ENCODE data around the gene MTF1.
"Not testable (repeated sequence)": the region's sequence is repeated elsewhere in the genome, so short reads cannot be mapped to it uniquely, and the experiment has no call there.

MTF1 gene

DNA sequence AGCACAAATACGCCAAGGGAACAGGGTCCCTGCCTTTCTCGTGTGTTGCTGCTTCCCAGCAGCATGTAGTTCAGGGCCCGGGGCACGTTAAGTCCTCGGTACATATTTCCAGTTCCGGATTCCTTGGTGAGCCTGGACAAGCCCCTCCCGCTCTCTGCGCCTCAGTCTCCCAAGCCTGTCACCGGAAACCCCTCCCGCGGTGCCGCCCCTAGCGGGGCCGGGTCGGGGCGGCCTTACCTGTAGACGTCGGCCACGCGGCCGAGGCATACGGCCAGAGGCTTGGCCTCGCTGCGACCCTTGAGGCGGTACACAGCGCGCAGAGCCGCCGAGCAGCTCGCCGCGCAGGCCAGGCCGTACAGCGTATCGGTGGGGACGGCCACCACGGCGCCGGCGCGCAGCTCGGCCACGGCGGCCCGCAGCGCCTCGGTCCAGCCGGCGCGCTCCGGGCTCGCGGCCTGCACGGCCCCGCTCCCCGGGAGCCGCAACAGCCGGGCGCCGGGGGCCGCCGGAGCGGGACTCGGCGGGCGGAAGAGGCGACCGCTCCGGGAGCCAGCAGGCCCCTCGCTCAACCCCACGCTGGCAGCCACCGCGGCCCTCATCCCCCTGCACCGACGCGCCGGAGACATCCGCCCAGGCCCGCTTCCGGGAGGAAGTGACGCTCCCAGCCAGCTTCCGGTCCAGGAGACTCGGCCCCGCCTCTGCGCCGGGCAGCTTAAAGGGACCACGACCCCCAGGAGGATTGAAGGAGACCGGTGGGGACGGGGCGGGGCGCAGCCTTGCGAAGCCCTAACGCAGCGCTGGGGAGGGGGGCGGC, 51.6 kb downstream of the MTF1 start, which contains the start of the genes C1orf122 and YRDC:
TSS of gene C1orf122 (plus strand) at position 236 of the 814 bp plus-strand sequence. CDS start 615 bp downstream, outside the sequence.
TSS of gene YRDC (minus strand) at position 654 of the 814 bp plus-strand sequence. CDS start at position 626, 28 bp downstream.
- TF ChIP-seq ZNF274 (IDR thresholded peaks at IDR 0.05; ENCODE audit: low read depth, low read length) = no peak
- H3K4me3 ChIP-seq (ENCODE audit: low read length) = peak within 1 kb of the TSS; percentile 96

DNA sequence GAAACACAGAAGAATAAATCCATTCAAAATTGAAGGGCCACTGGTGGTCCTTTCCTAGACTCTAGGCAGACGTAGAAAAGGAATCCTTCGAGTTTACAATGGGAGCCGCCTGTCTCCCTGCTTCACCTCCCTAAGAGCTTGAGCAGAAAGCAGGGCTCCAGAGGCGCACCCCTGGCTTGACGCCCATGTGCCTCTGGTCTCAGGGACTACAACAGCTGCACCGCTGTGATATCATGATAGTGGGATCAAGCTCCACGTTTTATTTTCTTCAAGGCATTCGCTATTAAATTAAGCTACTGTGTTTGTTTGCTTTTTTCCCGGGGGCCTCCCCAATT, 52.2 kb downstream of the MTF1 start:
- no peak for TF ChIP-seq ZNF274 (IDR thresholded peaks at IDR 0.05; ENCODE audit: low read depth, low read length)
- H3K4me3 ChIP-seq (ENCODE audit: low read length) = peak overlapping the region; percentile 96

DNA sequence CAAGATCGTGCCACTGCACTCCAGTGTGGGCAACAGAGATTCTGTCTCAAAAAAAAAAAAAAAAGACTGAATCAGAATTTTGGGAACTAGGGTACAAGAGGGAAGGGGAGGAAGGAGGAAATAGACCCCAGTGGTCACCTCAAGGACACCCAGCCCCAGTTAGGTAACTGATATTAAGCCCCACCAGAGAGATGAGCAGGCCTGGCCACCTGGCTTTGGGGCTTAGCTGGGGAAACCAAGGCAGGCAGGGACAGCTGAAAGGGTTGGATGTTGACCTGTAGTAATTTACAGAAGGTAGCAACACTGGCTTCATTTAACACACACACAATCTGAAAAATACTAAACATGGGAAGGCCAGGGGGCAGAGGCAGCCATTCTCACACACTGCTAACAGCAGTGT, 57.0 kb downstream of the MTF1 start:
- H3K4me3 ChIP-seq (ENCODE audit: low read length) = no peak overlapping the region
- TF ChIP-seq ZNF274 (IDR thresholded peaks at IDR 0.05; ENCODE audit: low read depth, low read length) = no peak

DNA sequence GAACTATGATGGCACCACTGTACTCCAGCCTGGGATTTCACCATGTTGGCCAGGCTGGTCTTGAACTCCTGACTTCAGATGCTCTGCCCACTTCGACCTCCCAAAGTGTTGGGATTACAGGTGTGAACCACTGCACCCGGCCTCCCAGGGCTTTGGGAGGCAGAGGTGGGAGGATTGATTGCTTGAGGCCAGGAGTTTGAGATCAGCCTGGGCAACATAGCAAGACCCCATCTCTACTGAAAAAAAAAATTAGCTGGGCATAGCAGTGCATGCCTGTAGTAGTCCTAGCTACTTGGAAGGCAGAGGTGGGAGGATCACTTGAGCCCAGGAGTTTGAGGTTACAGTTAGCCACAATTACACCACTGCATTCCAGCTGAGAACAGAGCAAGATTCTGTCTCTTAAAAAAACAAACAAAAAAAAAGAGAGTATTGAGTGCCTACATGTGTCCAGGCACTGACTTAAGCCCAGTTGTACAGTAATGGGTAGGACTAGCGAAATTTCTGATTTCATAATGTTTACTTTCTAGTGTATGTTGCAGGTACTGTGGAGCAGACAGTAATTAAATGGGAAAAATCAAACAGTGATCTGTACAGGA, 61.5 kb downstream of the MTF1 start:
- no peak for TF ChIP-seq ZNF274 (IDR thresholded peaks at IDR 0.05; ENCODE audit: low read depth, low read length)
- H3K4me3 ChIP-seq (ENCODE audit: low read length) = no peak overlapping the region

DNA sequence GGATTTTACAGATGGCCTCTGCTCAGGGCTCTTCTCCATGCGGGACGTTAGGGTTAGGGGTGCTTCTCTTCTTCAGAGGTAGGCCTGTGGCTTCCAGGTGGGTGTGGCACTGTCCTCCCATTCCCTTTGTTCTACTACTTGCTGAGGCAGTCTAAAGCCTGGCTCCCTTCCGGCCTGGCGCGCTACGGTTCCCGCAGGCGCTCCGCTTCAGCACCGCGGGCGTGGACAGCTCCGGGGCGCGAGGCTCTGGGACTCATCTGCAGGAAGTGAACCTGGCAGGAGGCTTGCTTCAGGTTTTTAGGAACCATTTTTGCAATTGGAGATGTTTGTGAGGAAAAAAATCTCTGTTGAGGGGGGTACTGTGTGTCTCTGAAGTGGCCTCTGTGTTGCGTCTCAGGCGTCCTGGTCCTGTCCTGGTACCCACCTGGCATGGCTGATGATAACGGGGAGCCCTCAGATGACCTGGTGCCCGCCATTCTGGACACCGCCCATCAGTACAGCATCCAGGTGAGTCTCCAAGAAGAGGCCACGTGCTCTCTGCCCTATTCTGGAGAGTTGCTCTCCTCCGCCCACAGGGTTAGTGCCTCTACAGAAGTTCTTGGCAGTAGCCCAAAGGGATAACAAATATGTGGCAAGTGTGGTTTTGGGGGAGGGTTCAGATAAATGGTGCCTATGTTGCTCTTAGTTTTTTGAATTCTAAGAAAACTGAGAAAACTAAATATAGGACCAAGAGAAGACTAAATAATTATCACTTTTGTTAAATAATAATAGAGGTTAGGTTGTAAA, 63.9 kb downstream of the MTF1 start:
- no peak overlapping the region; the same call in 1 of the 2 replicates for H3K4me3 ChIP-seq (ENCODE audit: low read length)
- TF ChIP-seq ZNF274 (IDR thresholded peaks at IDR 0.05; ENCODE audit: low read depth, low read length) = no peak

DNA sequence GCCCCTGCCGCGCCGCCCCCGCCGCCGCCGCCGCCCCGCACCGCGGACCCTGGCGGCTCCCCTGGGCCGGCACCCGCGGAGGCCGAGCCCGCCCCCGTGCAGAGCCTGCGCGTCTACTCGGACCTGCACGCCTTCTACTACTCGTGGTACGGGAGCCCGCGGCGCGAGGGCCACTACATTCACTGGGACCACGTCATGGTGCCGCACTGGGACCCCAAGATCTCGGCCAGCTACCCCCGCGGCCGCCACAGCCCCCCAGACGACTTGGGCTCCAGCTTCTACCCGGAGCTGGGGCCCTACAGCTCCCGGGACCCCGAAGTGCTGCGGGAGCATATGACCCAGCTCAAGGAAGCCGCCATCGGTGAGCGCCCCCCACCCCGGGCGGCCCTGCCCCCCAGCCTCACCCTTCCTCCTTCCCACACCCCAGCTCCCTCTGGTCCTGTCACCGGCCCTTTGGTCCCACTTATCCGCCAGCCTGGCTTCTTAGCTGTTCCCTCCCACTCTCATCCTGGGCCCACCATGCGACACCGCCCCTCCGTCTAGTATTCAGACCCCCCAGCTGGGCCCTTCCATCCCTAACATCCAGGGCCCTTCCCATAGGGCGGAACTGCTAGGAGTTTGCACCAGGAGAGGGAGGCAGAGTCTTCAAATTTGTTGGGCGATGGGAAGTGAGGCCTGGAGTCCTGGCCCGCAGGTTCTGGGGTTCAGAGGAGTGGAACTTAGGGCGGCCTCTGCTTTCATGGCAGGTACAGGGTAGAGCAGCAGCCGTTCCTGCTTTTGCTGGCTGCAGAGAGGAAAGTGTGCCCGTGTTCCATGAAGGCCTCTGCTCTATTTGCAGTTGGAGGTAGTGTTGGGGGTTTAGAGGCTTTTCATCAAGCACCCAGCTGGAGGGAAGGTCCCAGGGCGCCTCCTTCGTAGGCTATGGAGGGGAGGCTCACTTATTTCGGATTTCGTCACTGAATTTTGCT, 64.7 kb downstream of the MTF1 start:
- TF ChIP-seq ZNF274 (IDR thresholded peaks at IDR 0.05; ENCODE audit: low read depth, low read length) = no peak
- peak overlapping the region; percentile 33; the same call in 1 of the 2 replicates for H3K4me3 ChIP-seq (ENCODE audit: low read length)

DNA sequence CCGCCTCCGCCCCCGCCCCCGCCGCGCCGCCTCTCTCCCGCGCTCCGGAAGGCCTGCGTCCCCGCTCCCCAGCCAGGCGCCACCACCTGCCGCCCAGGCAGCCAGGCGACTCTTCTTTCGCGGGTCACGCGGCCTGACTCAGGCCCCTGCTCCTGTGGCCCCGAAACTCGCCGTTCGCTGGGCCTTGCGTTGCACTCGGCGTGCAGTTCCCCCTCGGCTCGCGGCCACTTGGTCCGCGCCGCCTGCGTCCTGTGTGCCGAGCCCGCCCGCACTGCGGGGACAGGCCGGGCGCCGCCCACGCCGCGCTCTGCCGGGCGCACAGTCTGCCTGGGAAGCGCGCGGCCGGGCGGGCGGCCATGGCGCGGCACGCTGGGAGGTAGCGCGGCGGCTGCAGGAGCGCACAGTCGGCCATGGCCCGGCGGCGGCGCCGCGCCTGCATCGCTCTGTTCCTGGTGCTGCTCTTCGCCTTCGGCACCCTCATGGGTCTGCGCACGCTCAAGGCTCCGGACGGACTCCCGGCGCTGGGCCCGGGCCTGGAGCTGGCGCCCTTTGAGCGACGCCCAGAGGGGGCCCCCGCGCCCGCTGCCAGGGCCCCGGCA, 65.5 kb downstream of the MTF1 start, which contains the start of gene MANEAL:
TSS of gene MANEAL (plus strand) at position 75 of the 599 bp plus-strand sequence. CDS start at position 411, 336 bp downstream.
- H3K4me3 ChIP-seq (ENCODE audit: low read length) = peak within 1 kb of the TSS; percentile 56; the same call in 1 of the 2 replicates
- TF ChIP-seq ZNF274 (IDR thresholded peaks at IDR 0.05; ENCODE audit: low read depth, low read length) = no peak

DNA sequence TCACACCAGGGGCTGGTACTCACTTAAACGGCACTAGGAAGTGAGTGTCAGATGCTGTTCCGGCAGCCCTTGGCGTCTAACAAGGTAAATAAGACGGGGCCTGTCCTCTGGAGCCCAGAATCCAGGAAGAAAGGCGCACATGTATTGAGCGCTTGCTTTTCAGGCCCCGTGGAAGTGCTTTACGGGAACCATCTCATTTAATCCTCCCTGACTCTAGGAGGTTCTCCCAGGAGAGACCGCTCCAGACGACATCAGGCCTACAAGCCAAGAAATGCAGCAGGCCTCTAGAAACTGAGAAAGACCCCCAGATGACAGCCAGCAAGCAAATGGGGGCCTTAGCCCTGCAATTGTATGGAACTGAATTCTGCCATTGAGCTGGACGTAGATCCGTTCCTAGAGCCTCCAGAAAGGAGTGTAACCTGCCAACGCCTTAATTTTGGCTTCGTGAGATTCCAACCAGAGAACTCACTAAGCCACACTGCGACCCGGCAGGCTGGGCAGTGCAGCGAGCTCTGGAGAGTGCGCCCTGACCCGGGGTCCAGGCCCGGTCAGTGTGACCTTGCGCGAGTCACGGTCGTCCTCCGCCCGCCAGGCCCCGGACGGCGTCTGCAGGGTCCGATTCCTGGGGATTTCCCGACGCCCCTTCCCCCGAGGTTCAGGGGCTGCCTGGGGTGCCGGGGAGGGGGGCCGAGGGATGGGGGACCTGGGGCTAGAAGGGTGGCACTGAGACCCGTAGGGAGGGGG, 66.3 kb downstream of the MTF1 start:
- TF ChIP-seq ZNF274 (IDR thresholded peaks at IDR 0.05; ENCODE audit: low read depth, low read length) = no peak
- no peak overlapping the region for H3K4me3 ChIP-seq (ENCODE audit: low read length)

DNA sequence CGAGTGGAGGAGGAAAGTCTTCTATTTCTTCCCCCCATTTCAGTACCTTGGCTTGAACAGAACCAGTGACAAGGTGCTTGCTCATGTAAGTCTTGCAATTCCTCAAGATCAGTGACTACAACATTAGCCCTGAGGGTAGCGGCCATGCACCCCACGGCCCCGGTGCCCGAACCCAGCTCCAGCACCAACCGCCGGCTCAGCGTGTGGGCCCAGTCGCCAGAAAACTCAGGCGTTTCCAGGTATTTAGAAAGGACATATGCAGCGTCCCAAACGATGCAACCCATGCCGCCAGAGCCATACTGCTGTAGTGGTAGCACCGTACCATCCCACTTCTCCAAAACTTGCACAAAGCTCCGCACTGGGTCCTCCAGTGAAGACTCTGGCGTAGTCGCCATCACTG, 76.9 kb downstream of the MTF1 start:
- TF ChIP-seq ZNF274 (IDR thresholded peaks at IDR 0.05; ENCODE audit: low read depth, low read length) = no peak
- H3K4me3 ChIP-seq (ENCODE audit: low read length) = no peak overlapping the region

DNA sequence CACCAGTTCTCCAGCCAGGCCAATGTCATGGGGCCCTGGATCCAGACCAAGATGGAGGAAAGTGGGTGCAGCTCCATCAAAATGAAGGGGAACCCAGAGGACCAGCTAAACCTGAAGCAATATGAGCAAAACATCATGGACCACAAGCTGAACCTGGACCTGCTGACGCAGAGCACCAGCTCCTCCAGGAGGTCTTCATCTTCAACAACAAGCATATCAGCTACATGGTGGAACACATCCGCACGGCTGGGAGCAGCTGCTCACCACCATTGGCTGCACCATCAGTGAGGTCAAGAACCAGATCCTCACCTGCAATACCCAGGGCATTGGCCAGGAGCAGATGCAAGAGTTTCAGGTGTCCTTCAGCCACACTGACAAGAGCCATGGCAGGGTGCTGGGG, 80.7 kb downstream of the MTF1 start:
- no peak overlapping the region for H3K4me3 ChIP-seq (ENCODE audit: low read length)
- no peak for TF ChIP-seq ZNF274 (IDR thresholded peaks at IDR 0.05; ENCODE audit: low read depth, low read length)

DNA sequence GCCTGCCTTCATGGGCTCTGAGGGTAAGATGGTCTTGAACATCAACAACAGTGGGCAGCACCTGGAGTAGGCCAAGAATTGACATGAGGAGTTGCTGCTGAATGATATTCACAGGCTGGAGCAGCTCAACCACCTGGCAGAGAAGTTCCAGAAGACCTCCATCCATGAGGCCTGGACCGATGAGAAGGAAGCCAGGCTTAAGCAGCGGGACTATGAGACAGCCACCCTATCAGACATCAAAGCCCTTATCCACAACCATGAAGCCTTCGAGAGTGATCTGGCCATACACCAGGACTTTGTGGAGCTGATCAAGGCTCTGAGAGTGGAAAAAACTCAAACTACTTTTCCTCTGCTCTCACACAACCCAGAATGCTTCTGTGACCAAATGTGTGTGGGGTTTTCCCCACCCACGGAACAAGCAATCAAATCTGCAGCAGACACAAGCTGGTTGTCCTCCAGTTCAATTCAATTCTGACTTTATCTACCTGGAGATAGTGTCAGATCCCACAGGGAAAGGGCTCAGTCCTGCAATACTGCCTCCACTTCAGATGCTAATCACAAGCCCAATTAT, 82.4 kb downstream of the MTF1 start:
- no peak overlapping the region for H3K4me3 ChIP-seq (ENCODE audit: low read length)
- TF ChIP-seq ZNF274 (IDR thresholded peaks at IDR 0.05; ENCODE audit: low read depth, low read length) = no peak

DNA sequence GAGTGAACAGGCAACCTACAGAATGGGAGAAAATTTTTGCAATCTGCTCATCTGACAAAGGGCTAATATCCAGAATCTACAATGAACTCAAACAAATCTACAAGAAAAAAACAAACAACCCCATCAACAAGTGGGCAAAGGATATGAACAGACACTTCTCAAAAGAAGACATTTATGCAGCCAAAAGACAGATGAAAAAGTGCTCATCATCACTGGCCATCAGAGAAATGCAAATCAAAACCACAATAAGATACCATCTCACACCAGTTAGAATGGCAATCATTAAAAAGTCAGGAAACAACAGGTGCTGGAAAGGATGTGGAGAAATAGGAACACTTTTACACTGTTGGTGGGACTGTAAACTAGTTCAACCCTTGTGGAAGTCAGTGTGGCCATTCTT, 88.0 kb downstream of the MTF1 start:
- H3K4me3 ChIP-seq (ENCODE audit: low read length) = not testable (repeated sequence)

Data from GM08714 (cell line).